A549 treated with GW870086 at 1 μM for 4 hours (cell line): Measurements from ENCODE around the gene MYO15A. TPM values are rescaled to one million over a fixed set of nuclear protein-coding genes. Genes with fewer than 3 reads are reported as not detected.

Source experiments
- total RNA-seq: library from RNA; stranded (reverse); fragments of 200-300 nt; extraction: Qiagen RNA extraction; gene quantifications from 5 replicates; pipeline ENCODE4 v1.2.3, GENCODE V29; 2022; ENCODE audit warnings: low read depth

The MYO15A gene
- total RNA-seq = 0.28 to 1.1 TPM (median 0.71 TPM) in 5 replicates

GRCh38 chr17:18108401-18109312, at the start of gene MYO15A:
Gene MYO15A (plus strand): TSS chr17:18108756. CDS start chr17:18118801, 10,045 bp downstream.

DNA sequence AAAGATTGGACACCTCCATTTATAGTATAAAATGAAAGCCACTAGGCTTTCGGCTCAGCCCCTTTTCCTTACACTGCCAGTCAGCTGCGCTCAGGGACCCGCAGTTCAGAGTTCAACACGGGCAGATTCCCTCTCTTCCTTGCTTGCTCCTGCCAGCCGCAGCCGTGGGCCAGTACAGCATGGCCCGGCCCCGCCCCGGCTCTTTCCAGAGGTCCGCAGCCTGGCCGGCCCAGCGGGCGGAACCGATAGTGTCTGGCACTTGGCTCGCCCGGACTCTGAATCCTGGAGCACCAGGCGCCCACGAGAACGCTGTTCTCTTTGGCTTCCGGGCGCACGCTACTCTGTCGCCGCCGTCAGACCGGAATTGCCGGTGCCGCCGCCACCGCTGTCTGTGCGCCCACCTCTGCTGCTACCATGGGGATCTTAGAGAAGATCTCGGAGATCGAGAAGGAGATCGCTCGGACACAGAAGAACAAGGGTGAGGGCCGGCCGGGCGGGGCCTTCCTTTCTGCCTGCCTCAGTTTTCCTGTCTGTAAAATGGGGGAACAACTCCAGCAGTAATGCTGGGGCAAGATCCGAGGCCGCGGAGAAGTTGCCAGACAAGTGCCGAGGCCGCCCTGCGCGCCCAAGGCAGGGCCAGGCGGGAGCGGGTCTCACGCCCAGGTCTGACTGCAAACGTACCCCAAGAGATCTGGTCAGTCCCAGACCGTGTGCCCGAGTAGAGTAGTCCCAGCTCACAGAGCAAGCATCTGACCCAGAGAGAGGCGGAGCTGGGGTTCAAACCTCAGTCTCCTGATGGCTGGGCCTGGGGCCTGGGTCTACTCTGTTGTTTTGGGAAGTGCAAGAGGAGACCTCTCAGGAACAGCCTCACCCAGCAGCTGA, 20.7 kb upstream of the MYO15A start, which contains the start of gene DRG2:
TSS of gene DRG2 (plus strand) at position 339 of the 882 bp plus-strand sequence. CDS start at position 415, 76 bp downstream.

GRCh38 chr17:18183334-18184142, 75.0 kb downstream of the MYO15A start, which contains the start of gene ALKBH5:
Gene ALKBH5 (plus strand): TSS chr17:18183828. CDS start chr17:18184244, 416 bp downstream.

GRCh38 chr17:18225121-18225641, 116.6 kb downstream of the MYO15A start, which contains the start of gene LLGL1:
Gene LLGL1 (plus strand): TSS chr17:18225635. CDS start chr17:18225683, 48 bp downstream.

Other genes starting within 250 kb of the MYO15A start
- 15.2 to 23.5 TPM (median 20.2 TPM) in 5 replicates for gene TOM1L2, start 136.4 kb upstream of the MYO15A start, total RNA-seq
- gene DRC3, start 135.9 kb upstream of the MYO15A start, total RNA-seq = 1.4 to 2.4 TPM (median 1.8 TPM) in 5 replicates
- 18.8 to 31.5 TPM (median 26.6 TPM) in 5 replicates for gene ATPAF2, start 69.6 kb upstream of the MYO15A start, total RNA-seq
- 8.5 to 11.9 TPM (median 10.7 TPM) in 5 replicates for gene GID4, start 69.3 kb upstream of the MYO15A start, total RNA-seq
- 43.1 to 53.9 TPM (median 50.9 TPM) in 5 replicates for gene DRG2, start 20.8 kb upstream of the MYO15A start, total RNA-seq
- 47.1 to 54.5 TPM (median 51.4 TPM) in 5 replicates for gene ALKBH5, start 75.1 kb downstream of the MYO15A start, total RNA-seq
- 11.9 to 16.5 TPM (median 14.9 TPM) in 5 replicates for gene LLGL1, start 116.9 kb downstream of the MYO15A start, total RNA-seq
- 214 to 246 TPM (median 235 TPM) in 5 replicates for gene FLII, start 150.0 kb downstream of the MYO15A start, total RNA-seq
- 5.7 to 10.2 TPM (median 8.8 TPM) in 5 replicates for gene MIEF2, start 151.9 kb downstream of the MYO15A start, total RNA-seq
- gene TOP3A, start 206.2 kb downstream of the MYO15A start, total RNA-seq = 29.7 to 38.5 TPM (median 35.3 TPM) in 5 replicates
- gene SMCR8, start 206.5 kb downstream of the MYO15A start, total RNA-seq = 14.8 to 16.5 TPM (median 15.5 TPM) in 5 replicates